NCI-H748 (cell line): ENCODE results near the gene CCDC97.
"Not testable (repeated sequence)": the region's sequence is repeated elsewhere in the genome, so short reads cannot be mapped to it uniquely, and the experiment has no call there.

Experiments used
- DNase-seq: peaks from one replicate; lab custom pipeline; 2025; ENCODE audit not compliant: unreplicated experiment; lab: John Stamatoyannopoulos, UW

CCDC97 gene

DNA sequence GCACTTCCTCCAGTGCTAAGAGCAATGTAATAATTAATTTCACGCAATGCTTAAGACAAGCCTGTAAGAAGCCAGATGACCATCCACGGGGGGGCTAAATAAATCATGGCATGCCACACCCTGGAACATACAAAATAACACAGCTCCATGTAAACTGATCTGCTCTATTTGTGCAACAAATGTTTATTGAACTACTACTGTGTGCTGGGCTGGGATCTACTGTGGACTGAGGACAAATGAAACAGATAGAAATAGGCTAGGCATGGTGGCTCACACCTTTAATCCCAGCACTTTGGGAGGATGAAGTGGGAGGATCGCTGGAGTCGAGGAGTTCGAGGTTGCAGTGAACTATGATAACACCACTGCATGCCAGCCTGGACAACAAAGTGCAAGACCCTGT, 22.5 kb downstream of the CCDC97 start:
- DNase-seq, result peak; percentile 25

DNA sequence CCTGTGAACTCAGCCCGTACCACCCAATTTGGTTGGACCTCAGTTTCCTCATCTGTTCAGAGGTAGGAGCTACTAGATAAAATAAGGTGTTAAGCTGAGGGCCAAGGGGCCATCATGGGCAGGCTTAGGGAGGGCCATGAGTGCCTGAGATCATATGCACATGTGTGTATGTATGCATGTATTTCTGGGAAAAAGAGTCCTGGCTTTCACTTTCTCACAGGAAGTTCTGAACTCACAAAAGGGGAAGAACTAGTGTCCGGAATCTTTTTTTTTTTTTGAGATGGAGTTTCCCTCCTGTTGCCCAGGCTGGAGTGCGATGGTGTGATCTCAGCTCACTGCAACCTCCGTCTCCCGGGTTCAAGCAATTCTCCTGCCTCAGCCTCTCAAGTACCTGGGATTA, 24.8 kb downstream of the CCDC97 start:
- no peak for DNase-seq

- DNase-seq, result no peak
These were observed 25.5 kb downstream of the CCDC97 start for GRCh38 chr19:41335467-41335866.

DNA sequence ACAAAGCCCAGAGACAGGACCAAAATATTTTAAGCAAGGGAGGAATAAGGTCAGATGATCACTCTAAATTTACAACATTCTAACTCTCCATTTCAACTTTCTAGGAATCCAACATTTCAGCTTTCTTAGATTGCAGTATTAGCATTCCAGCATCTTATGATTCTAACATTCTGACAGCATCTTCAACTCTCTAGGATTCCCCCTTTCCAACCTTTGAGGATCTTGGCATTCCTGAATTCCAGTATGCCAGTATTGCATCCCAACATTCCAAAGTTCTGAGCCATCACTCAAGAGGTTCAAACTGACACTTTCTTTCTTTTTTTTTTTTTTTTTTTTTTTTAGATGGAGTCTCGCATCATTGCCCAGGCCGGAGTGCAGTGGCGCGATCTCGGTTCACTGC, 30.0 kb downstream of the CCDC97 start:
- DNase-seq, result no peak

DNA sequence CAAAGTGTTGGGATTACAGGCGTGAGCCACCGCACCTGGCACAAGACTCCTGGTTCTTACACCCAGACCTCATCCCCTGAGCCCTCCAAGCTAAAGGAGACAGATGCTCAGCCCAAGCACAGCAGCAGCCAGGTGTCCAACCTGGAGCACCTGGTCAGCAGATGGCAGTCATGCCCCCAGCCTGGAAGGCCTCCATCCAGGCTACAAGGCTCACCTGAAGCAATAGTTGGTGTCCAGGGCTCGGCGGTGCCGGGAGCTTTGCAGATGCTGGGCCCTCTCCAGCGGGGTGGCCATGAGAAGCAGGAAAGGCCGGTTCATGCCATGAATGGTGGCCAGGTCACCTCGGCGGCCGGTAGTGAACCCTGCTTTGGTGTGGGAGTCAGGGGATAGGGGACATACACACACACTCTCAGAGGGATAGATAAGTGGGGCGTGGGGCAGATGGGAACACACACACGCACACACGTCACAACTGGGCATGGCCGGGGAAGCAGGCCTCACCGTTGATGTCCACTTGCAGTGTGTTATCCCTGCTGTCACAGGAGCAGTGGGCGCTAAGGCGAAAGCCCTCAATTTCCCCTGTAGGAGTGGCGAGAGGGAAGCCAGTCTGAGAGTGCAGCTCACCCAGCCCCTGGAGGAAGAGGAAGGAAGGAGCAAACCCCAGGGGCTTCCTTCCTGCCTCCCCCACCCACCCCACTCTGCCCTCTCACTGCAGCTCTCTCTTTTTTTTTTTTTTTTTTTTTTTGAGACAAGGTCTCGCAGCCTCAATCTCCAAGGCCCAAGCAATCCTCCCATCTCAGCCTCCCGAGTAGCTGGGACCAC, 31.9 kb downstream of the CCDC97 start:
- DNase-seq, result no peak

DNA sequence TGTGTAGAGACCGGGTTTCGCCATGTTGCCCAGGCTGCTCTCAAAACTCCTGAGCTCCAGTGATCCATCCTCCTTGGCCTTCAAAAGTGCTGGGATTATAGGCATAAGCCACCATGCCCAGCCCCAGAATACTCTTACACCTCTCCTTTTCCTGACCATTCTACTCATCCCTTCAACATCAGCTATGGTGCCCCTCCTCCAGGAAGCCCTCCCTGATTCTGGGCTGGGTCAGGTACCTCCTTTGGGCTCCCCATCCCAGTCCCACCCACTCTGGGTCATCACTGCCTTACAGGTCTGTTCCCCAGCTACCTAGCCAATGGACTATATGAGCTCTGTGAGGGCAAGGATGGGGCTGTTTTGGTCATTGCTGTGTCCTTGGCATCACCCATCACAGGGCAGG, 34.2 kb downstream of the CCDC97 start:
- no peak for DNase-seq

DNA sequence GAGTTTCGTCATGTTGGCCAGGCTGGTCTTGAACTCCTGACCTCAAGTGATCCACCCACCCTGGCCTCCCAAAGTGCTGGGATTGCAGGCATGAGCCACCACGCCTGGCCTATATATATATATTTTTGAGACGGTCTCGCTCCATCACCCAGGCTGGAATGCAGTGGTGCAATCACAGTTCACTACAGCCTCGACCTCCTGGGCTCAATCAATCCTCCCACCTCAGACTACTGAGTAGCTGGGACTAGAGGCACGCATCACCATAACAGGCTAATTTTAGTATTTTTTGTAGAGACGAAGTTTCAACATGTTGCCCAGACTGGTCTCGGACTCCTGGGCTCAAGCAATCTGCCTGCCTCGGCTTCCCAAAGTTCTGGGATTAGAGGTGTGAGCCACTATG, 36.9 kb downstream of the CCDC97 start:
- not testable (repeated sequence) for DNase-seq

GRCh38 chr19:41350735-41351338, 40.9 kb downstream of the CCDC97 start:
- DNase-seq, result no peak

DNA sequence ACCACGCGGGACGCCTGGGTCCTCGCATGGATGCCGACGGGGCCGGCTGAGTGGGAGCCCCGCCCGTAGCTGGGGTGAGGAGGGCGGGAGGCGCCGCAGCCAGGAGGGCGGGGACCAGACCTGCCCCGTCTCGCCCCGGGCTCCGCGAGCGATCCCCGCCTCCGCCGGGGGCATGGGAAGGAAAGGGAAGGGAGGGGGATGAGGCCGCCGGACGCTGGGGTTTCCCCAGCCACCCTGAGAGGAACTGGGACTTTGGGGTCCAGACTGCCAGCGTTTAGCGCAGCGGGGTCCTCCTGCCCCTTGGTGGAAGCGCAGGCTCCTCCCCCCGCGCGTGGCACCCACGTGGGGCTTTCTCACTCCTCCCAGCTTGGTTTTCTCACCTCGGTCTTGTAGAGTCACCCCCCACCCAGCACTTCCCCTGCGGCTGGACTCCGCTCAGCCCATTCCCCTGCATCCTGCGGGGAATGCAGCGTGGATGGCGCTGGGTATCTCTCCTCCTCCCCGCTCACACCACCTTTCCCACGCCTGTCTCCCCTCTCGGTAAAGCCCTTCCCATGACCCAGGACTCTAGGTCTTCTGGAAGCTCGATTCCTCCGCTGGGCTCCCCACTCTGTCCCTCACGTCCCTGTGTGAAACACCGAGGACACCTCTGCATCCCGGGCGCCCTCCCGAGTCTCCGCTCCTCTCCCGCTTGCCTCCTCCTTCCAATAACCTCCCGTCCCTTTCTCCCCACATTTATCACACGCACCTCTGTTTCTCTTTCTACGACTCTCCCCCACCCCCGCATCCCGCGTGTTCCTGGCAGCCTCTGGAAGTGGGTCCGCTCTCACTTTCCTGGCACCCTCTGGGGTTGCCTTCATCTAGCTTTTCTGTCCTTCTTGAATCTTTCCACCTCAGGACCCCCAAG, 41.6 kb downstream of the CCDC97 start:
- peak; percentile 48 for DNase-seq

DNA sequence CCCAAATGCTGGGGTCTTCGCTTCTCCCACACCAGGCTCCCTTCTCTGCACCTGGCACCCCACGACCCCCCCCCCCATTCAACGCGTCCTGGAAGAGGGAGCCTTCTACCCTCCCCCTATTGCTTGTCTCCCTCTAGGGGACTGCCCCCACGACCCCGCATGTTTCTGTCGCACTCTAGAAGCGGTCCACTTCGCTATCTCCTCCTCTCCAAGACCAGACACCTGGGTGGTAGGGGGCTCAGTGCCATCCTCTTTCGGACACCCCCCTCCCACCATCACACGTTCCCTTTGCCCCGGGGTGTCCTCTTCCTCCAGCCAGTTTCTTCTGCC, 42.3 kb downstream of the CCDC97 start:
- DNase-seq, result no peak

DNA sequence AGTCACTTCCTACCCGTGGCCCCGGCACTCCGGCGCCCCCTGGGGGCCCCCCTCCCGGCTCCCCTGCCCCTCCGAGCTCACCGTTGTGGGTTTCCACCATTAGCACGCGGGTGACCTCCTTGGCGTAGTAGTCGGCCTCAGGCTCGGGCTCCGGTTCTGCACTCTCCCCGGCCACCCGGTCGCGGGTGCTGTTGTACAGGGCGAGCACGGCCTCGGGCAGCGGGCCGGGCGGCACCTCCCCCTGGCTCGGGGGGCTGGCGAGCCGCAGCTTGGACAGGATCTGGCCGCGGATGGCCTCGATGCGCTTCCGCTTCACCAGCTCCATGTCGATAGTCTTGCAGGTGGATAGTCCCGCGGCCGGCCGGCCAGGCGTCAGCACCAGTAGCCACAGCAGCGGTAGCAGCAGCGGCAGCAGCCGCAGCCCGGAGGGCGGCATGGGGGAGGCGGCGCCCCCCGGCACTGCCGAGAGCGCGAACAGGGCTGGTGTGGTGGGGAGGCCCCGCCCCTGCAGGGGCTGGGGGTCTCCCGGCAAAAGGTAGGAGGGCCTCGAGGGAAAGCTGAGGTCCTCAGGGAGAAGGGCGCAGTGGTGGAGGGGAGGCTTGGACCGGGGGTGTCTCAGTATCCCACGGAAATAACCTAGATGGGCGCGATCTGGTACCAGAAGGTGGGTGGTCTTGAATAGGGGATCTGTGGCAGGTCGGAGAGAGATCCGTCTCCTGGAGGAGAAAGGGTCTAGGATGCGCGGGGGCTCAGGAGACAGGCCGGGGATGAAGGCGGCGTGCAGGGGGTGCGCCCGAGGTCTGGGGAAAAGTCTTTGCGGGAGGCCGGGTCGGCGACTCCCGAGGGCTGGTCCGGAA, 42.9 kb downstream of the CCDC97 start:
- DNase-seq, result peak; percentile 74

- DNase-seq, result peak; percentile 67
These were observed 43.7 kb downstream of the CCDC97 start, which contains the start of gene TGFB1 for GRCh38 chr19:41353466-41354342. Gene TGFB1, minus strand, starts transcription at chr19:41353922. Its CDS starts 878 bp downstream, at chr19:41353044.

DNA sequence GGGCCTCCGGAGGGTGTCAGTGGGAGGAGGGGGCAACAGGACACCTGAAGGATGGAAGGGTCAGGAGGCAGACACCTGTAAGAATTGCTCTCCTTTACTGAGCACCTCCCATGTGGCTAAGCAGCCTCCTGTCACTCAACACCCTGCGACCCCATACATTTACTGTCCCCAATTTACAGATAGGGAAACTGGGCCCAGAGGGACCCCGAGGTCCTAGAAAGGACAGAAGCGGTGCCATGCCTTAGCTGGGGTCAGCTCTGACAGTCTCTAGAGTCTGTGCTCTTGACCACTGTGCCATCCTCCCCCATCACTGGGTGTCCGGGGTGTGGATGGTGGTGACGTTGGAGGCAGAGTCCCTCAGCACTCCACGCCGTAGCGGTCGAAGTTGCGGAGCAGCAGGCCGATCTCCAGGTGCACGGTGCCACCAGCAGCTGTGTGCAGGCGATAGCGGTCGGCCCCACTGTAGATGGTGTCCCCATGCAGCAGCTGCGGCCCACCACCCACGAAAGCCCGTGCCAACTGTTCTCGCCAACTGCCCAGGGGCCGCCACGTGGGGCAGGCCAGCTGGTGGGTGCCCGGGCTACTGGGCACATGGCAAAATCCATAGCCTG, 44.5 kb downstream of the CCDC97 start:
- no peak for DNase-seq

DNA sequence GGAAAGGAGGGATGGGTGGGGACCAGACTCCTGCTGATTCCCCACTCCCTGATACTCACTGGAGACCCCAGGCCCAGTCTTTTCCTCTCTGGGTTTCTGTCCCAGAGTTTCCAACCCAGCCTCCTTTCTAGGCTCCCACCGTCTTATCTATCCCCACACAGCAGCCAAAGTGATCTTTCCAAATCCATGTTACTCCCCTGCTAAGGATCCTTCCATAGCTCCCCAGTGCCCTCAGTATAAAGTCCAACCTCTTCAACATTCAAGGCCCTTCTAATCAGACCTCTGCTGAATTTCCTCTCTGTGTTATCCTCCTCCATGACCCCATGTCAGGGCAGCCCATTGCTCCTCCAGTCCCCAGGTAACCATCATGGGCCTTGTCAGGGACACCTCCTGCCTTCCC, 45.1 kb downstream of the CCDC97 start:
- DNase-seq, result no peak

DNA sequence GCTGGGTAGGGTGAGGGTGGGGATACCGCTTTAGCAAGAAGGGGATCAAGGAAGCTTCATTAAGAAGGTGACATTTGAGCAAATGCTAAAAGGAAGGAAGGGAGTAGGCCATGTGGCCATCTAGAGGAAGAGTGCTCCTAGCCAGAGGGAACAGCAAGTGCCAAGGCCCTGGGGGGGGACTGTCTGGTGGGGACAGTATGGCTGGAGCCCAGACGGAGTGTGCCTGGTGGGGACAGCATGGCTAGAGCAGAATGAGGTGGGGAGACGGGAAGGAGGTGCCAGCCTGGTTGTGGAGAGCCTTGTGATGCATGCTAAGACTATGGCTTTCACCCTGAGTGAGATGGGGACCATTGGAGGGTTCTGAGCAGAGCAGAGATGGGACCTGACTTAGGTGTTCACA, 45.8 kb downstream of the CCDC97 start:
- no peak for DNase-seq

GRCh38 chr19:41356984-41357739, 47.2 kb downstream of the CCDC97 start:
- DNase-seq, result no peak

DNA sequence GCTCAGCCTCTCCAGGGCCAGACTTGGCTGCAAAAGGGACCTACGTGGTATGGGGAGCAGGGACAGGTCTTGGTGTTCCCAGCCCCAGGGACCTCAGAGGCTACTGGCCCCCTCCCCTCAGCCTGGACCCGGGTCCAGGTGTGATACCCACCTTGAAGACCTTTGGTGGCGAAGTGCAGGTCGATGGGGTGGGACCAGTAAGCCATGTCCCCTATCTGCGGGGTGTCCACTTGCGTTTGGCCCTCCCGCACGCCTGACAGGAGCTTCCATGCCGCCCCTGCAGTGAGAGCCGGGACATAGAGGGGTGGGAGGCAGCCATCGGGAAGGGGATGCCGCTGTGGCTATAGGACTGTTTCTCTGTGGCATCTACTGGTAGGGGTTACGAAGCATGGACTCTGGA, 47.8 kb downstream of the CCDC97 start:
- DNase-seq, result no peak

- no peak for DNase-seq
These were observed 49.8 kb downstream of the CCDC97 start for GRCh38 chr19:41359741-41360140.
